ENCODE results near the gene SLC35F1.

SLC35F1 gene

DNA sequence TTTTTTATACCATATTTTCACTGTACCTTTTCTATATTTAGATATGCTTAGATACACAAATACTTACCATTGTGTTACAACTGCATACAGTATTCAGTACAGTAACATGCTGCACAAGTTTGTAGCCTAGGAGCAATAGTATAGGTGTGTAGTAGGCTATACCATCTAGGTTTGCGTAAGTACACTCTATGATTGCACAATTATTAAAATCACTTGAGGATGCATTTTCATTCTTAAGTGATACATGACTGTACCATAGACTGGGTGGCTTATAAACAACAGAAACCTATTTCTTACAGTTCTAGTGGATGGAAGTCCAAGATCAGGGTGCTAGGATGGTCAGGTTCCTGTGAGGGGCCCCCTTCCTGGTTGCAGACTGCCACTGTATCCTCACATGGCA, 234.1 kb downstream of the SLC35F1 start:
- Histone ChIP-seq H3K9me3 (ENCODE audit: insufficient read depth, low read length) (no peaks in the 10 kb centered on the region), H3K36me3 (replicated peaks; ENCODE audit: low read depth, low read length) (no peaks in the 10 kb centered on the region), H3K27ac (ENCODE audit: low read length) (no peak overlapping the region), H3K27me3 (ENCODE audit: low read depth, low read length) (no peaks in the 10 kb centered on the region), H4K20me1 (ENCODE audit: insufficient read depth, low read length) (no peaks in the 10 kb centered on the region), H3K4me2 (ENCODE audit: low read length) (no peak overlapping the region), H3K9ac (ENCODE audit: low read length) (no peak overlapping the region), H3K79me2 (ENCODE audit: low read length) (no peaks in the 10 kb centered on the region), H2AFZ (ENCODE audit: low read depth, low read length) (no peak overlapping the region), H3K4me3 (ENCODE audit: low read length) (no peak overlapping the region), H3K4me1 (ENCODE audit: low read length) (no peaks in the 10 kb centered on the region)
- TF ChIP-seq EZH2phosphoT487 (IDR thresholded peaks at IDR 0.05; ENCODE audit: low read depth) (no peak), CTCF (IDR thresholded peaks at IDR 0.05; ENCODE audit: low read depth, low read length) (no peak)

DNA sequence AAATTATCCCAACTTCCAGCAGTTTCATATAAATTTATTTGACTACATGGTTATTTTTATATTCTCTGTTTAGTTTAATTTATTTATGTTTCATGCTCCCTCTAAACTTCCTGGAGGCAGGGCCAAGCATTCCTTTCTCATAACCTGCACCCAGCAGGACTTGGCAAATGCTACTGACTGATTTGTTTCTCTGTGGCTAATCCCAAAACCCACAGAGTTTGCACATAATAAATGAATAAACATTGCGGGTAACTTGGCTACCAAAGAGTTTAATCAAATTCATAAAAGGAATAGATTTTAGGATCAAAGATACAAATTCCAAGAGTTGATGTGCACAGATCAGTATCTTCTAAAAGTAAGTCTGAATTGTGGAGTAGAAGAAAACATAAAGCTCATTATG, 239.5 kb downstream of the SLC35F1 start:
- Histone ChIP-seq H3K79me2 (ENCODE audit: low read length) (no peaks in the 10 kb centered on the region), H3K9me3 (ENCODE audit: insufficient read depth, low read length) (no peaks in the 10 kb centered on the region), H3K27me3 (ENCODE audit: low read depth, low read length) (no peaks in the 10 kb centered on the region), H2AFZ (ENCODE audit: low read depth, low read length) (no peak overlapping the region), H3K4me3 (ENCODE audit: low read length) (no peak overlapping the region), H3K27ac (ENCODE audit: low read length) (no peak overlapping the region), H3K4me1 (ENCODE audit: low read length) (no peaks in the 10 kb centered on the region), H3K36me3 (replicated peaks; ENCODE audit: low read depth, low read length) (no peaks in the 10 kb centered on the region), H3K9ac (ENCODE audit: low read length) (no peak overlapping the region), H4K20me1 (ENCODE audit: insufficient read depth, low read length) (no peaks in the 10 kb centered on the region), H3K4me2 (ENCODE audit: low read length) (no peak overlapping the region)
- TF ChIP-seq CTCF (IDR thresholded peaks at IDR 0.05; ENCODE audit: low read depth, low read length) (no peak), EZH2phosphoT487 (IDR thresholded peaks at IDR 0.05; ENCODE audit: low read depth) (no peak)

- Histone ChIP-seq H3K27me3 (ENCODE audit: low read depth, low read length) (no peaks in the 10 kb centered on the region), H3K27ac (ENCODE audit: low read length) (no peak overlapping the region), H3K79me2 (ENCODE audit: low read length) (no peaks in the 10 kb centered on the region), H3K36me3 (replicated peaks; ENCODE audit: low read depth, low read length) (no peaks in the 10 kb centered on the region), H3K4me3 (ENCODE audit: low read length) (no peak overlapping the region), H4K20me1 (ENCODE audit: insufficient read depth, low read length) (no peaks in the 10 kb centered on the region), H3K9me3 (ENCODE audit: insufficient read depth, low read length) (no peaks in the 10 kb centered on the region), H2AFZ (ENCODE audit: low read depth, low read length) (no peak overlapping the region), H3K9ac (ENCODE audit: low read length) (no peak overlapping the region), H3K4me1 (ENCODE audit: low read length) (no peaks in the 10 kb centered on the region), H3K4me2 (ENCODE audit: low read length) (no peak overlapping the region)
- TF ChIP-seq EZH2phosphoT487 (IDR thresholded peaks at IDR 0.05; ENCODE audit: low read depth) (no peak), CTCF (IDR thresholded peaks at IDR 0.05; ENCODE audit: low read depth, low read length) (no peak)
These were observed 240.4 kb downstream of the SLC35F1 start for GRCh38 chr6:118147511-118147910.

DNA sequence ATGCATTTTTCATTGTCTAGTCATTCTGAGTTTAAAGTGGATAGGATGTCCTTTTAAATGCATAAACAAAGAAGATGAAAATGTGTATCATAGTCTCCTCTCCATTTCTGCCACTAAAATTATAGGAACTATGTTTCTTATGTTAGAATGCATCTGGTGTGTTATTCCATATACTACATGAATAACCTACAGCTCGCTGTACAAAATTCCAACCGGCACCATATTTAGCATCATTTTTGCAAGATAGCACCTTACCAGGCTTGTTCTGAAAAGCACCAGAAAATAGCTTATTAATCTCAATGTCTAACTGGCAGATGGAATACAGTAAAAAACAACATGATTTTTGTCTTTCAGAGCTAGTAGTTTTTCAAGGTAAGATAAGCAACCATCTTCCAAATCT, 241.5 kb downstream of the SLC35F1 start:
- Histone ChIP-seq H3K9ac (ENCODE audit: low read length) (no peak overlapping the region), H3K4me2 (ENCODE audit: low read length) (no peak overlapping the region), H4K20me1 (ENCODE audit: insufficient read depth, low read length) (no peaks in the 10 kb centered on the region), H3K27me3 (ENCODE audit: low read depth, low read length) (no peaks in the 10 kb centered on the region), H3K27ac (ENCODE audit: low read length) (no peak overlapping the region), H3K79me2 (ENCODE audit: low read length) (no peaks in the 10 kb centered on the region), H3K4me3 (ENCODE audit: low read length) (no peak overlapping the region), H3K9me3 (ENCODE audit: insufficient read depth, low read length) (no peaks in the 10 kb centered on the region), H2AFZ (ENCODE audit: low read depth, low read length) (no peak overlapping the region), H3K36me3 (replicated peaks; ENCODE audit: low read depth, low read length) (no peaks in the 10 kb centered on the region), H3K4me1 (ENCODE audit: low read length) (no peaks in the 10 kb centered on the region)
- no peak for TF ChIP-seq CTCF (IDR thresholded peaks at IDR 0.05; ENCODE audit: low read depth, low read length)
- TF ChIP-seq EZH2phosphoT487 (IDR thresholded peaks at IDR 0.05; ENCODE audit: low read depth), result no peak
